Activated CD4-positive, alpha-beta T cell treated with anti-CD3 and anti-CD28 coated beads, Interleukin-2, amount 50 U/mL, for 24 hours (primary cell): Measurements from ENCODE around the gene KLK11.
"Not testable (repeated sequence)": the region's sequence is repeated elsewhere in the genome, so short reads cannot be mapped to it uniquely, and the experiment has no call there.

Source experiments
- DNase-seq, 2 donors: peaks; one replicate each; pipeline ENCODE4 v3.0.0-alpha.2; 2020; ENCODE audit warnings: low read depth in 1 of 2, low spot score in 1 of 2

Gene KLK11

GRCh38 chr19:51006406-51006805 lies 20.0 kb downstream of the KLK11 start:
- DNase-seq = no peak

- DNase-seq = no peak
Measured at GRCh38 chr19:51005248-51005647, 21.2 kb downstream of the KLK11 start.

- DNase-seq = no peak
Measured at GRCh38 chr19:51003316-51003715, 23.1 kb downstream of the KLK11 start.

GRCh38 chr19:51002542-51003311 lies 23.7 kb downstream of the KLK11 start:
- DNase-seq = no peak

- no peak for DNase-seq
Measured at GRCh38 chr19:51002089-51002532, 24.3 kb downstream of the KLK11 start.

- DNase-seq = no peak
Measured at GRCh38 chr19:51001515-51001914, 24.9 kb downstream of the KLK11 start, which contains the start of gene KLK8. Gene KLK8 (minus strand): TSS chr19:51001604. CDS start chr19:51001167, 437 bp downstream.

- no peak for DNase-seq
Measured at GRCh38 chr19:51000981-51001380, 25.4 kb downstream of the KLK11 start.

GRCh38 chr19:51000426-51000825 lies 26.0 kb downstream of the KLK11 start:
- DNase-seq = no peak

GRCh38 chr19:50998686-50999085 lies 27.7 kb downstream of the KLK11 start:
- DNase-seq = no peak

- no peak for DNase-seq
Measured at GRCh38 chr19:50998061-50998460, 28.4 kb downstream of the KLK11 start.

- DNase-seq = no peak
Measured at GRCh38 chr19:50994129-50994528, 32.3 kb downstream of the KLK11 start.

GRCh38 chr19:50992666-50993035 lies 33.8 kb downstream of the KLK11 start:
- no peak for DNase-seq

- not testable (repeated sequence) for DNase-seq
Measured at GRCh38 chr19:50984416-50984815, 42.0 kb downstream of the KLK11 start.

- no peak for DNase-seq
Measured at GRCh38 chr19:50983625-50984292, 42.7 kb downstream of the KLK11 start, which contains the start of gene KLK7. Gene KLK7 (minus strand): TSS chr19:50983917. CDS start chr19:50982399, 1,518 bp downstream.

- DNase-seq = no peak
Measured at GRCh38 chr19:50982186-50982585, 44.2 kb downstream of the KLK11 start.

GRCh38 chr19:50981587-50982146 lies 44.7 kb downstream of the KLK11 start:
- DNase-seq = no peak

- DNase-seq = no peak
Measured at GRCh38 chr19:50980208-50980607, 46.2 kb downstream of the KLK11 start.

- no peak for DNase-seq
Measured at GRCh38 chr19:50979758-50980157, 46.7 kb downstream of the KLK11 start.

- no peak for DNase-seq
Measured at GRCh38 chr19:50978772-50979390, 47.5 kb downstream of the KLK11 start.

- no peak for DNase-seq
Measured at GRCh38 chr19:50977626-50978025, 48.8 kb downstream of the KLK11 start.

- no peak for DNase-seq
Measured at GRCh38 chr19:50975766-50976165, 50.6 kb downstream of the KLK11 start.
